T-cell (primary cell): ENCODE measurements around the gene GPC5. TPM values are rescaled to one million over a fixed set of nuclear protein-coding genes. Genes with fewer than 3 reads are reported as not detected.

ENCODE experiments used
- ATAC-seq, 4 experiments: fragments of 200-7000 bp in 3 of 4; fragments of 150-1000 bp in 1 of 4; cut with Tn5 transposase; replicated peaks in 1 of 4; 1 replicate in 3 of 4; 2 replicates in 1 of 4; pipeline ENCODE4 v1.10.0; 2021; ENCODE audit warnings: moderate library complexity in 3 of 4, mild to moderate bottlenecking in 2 of 4, moderate number of reproducible peaks in 1 of 4
- CTCF ChIA-PET, 2 donors: fragments of 300-600 bp; sonication (Branson Sonifier 250); formaldehyde crosslinking; loops; one replicate each; lab custom pipeline; 2022; ENCODE audit warnings: antibody characterized with exemption in 2 of 2; lab: Charles Lee
- POLR2A ChIA-PET, 2 donors: fragments of 300-600 bp; sonication (Branson Sonifier 250); formaldehyde crosslinking; loops; one replicate each; lab custom pipeline; 2022; ENCODE audit warnings: antibody characterized with exemption in 2 of 2; lab: Charles Lee
- DNase-seq, 35 experiments: peaks; one replicate each; pipeline versions ENCODE4 v3.0.0 to v3.0.0-alpha.2; 2013 to 2023
- H3K27ac ChIP-seq: one replicate; pipeline ENCODE4 v1.5.1; 2013; ENCODE audit warnings: low read length
- H3K27me3 ChIP-seq, 2 experiments: replicated peaks in 1 of 2; 1 replicate in 1 of 2; 2 replicates in 1 of 2; pipeline versions ENCODE4 v1.6.1 to v1.7.0; 2013; ENCODE audit warnings: low read length in 1 of 2, mixed read lengths in 1 of 2; ENCODE audit not compliant: control insufficient read depth in 2 of 2, insufficient read depth in 2 of 2; ENCODE audit errors: extremely low read depth in 1 of 2
- H3K36me3 ChIP-seq, 2 donors: 1 replicate in 1 of 2; 2 replicates in 1 of 2; pipeline versions ENCODE4 v1.6.1 to v1.7.0; 2013; ENCODE audit warnings: low read length in 1 of 2; ENCODE audit not compliant: control insufficient read depth in 2 of 2, insufficient read depth in 1 of 2; ENCODE audit errors: extremely low read depth in 1 of 2
- H3K4me1 ChIP-seq, 2 experiments: 1 replicate in 1 of 2; 2 replicates in 1 of 2; pipeline versions ENCODE4 v1.6.1 to v1.7.0; 2013; ENCODE audit warnings: low read length in 2 of 2, mixed read lengths in 1 of 2; ENCODE audit not compliant: insufficient read depth in 2 of 2, control insufficient read depth in 1 of 2; ENCODE audit errors: extremely low read depth in 1 of 2
- H3K4me3 ChIP-seq, 2 donors: 1 replicate in 1 of 2; 2 replicates in 1 of 2; pipeline versions ENCODE4 v1.5.1 to v1.7.0; 2013; ENCODE audit warnings: mild to moderate bottlenecking in 2 of 2, low read length in 1 of 2, moderate library complexity in 1 of 2; ENCODE audit not compliant: control insufficient read depth in 1 of 2; ENCODE audit errors: extremely low read depth in 1 of 2
- H3K9me3 ChIP-seq: 2 replicates; pipeline ENCODE4 v1.7.0; 2013
- H3K27ac Mint-ChIP-seq, 2 donors: one replicate each; pipeline ENCODE4 v1.8.0; 2020 to 2021; ENCODE audit warnings: mild to moderate bottlenecking in 2 of 2, mixed read lengths in 2 of 2
- H3K27me3 Mint-ChIP-seq, 2 donors: one replicate each; pipeline ENCODE4 v1.8.0; 2021 to 2022; ENCODE audit warnings: mixed read lengths in 2 of 2
- H3K36me3 Mint-ChIP-seq: one replicate; pipeline ENCODE4 v1.8.0; 2021; ENCODE audit warnings: mixed read lengths
- H3K4me1 Mint-ChIP-seq, 3 donors: one replicate each; pipeline ENCODE4 v1.8.0; 2020 to 2022; ENCODE audit warnings: mixed read lengths in 3 of 3, mild to moderate bottlenecking in 1 of 3
- H3K4me3 Mint-ChIP-seq, 3 donors: one replicate each; pipeline ENCODE4 v1.8.0; 2020 to 2022; ENCODE audit warnings: mild to moderate bottlenecking in 3 of 3, mixed read lengths in 3 of 3, moderate library complexity in 3 of 3
- H3K9me3 Mint-ChIP-seq, 3 donors: one replicate each; pipeline ENCODE4 v1.8.0; 2020 to 2022; ENCODE audit warnings: mixed read lengths in 3 of 3
- WGBS: methylation state at CpG from one replicate; pipeline ENCODE4 v1.1.5; 2013; ENCODE audit warnings: missing lambda C conversion rate; ENCODE audit not compliant: insufficient coverage; 5-methylcytosine and 5-hydroxymethylcytosine counted together
- total RNA-seq, 35 experiments: library from RNA in 6 of 35; stranded (reverse) in 6 of 35; fragments of 120-200 nt in 1 of 35; gene quantifications; one replicate each; pipeline versions ENCODE4 v1.2.1 to v1.2.4 and lab custom pipeline; 2013 to 2026

GPC5 gene
- total RNA-seq, 5 donors from 2014 or later (not counting 1 experiment from before 2014, with no cell fraction given), result 0.12 to 0.39 (median 0.26) TPM

GRCh38 chr13:91744284-91744683 lies 345.9 kb downstream of the GPC5 start:
- Mint-ChIP-seq H3K9me3 (no peaks in the 10 kb centered on the region), H3K4me3 (no peak overlapping the region), H3K27ac (no peak overlapping the region), H3K27me3 (peaks cover 0 to 5% of the 10 kb centered on the region in 2 donors), H3K36me3 (no peaks in the 10 kb centered on the region), H3K4me1 (no peaks in the 10 kb centered on the region)
- no peaks in the 10 kb centered on the region for H3K9me3 ChIP-seq
- DNase-seq (no peak), ATAC-seq (no peak)
- H3K4me3 ChIP-seq, result no peak overlapping the region
- H3K36me3 ChIP-seq, result no peaks in the 10 kb centered on the region
- no peaks in the 10 kb centered on the region for H3K4me1 ChIP-seq
- no peaks in the 10 kb centered on the region for H3K27me3 ChIP-seq
- ChIA-PET CTCF (no interaction called here), POLR2A (no interaction called here)
- H3K27ac ChIP-seq, result no peak overlapping the region

- 0% methylated on average over 1 of the region's 3 CpGs for WGBS
- no peak for DNase-seq
These were observed 347.5 kb downstream of the GPC5 start for GRCh38 chr13:91745967-91746366.

DNA sequence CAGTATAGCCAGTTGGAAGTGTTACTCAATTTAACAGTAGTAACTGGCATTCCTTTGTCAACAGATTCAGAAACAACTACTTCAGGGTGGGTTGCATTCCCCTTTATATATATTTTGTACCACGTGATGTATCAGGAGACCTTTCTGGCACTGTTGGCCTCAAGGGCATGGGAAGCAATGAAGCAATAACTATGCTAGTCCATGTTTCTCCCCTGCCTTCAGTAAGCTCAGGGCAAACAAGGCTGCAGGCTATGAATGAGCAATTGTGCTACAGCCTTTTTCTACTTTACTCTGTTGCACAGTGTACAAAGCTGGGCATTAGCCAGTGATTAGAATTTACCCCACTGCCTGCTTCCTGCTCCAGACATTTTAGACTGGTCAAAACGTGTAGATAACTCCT lies 348.8 kb downstream of the GPC5 start:
- H3K36me3 Mint-ChIP-seq, result no peaks in the 10 kb centered on the region
- peaks cover 0 to 6% (median 0%) of the 10 kb centered on the region in 3 donors for H3K9me3 Mint-ChIP-seq
- no peaks in the 10 kb centered on the region for H3K9me3 ChIP-seq
- DNase-seq, result no peak
- no peak overlapping the region for H3K4me3 ChIP-seq
- no peak overlapping the region for H3K27ac Mint-ChIP-seq
- WGBS, result no CpG with 5 or more reads among the region's 2 CpGs
- no peak for ATAC-seq
- ChIA-PET POLR2A (no interaction called here), CTCF (no interaction called here)
- H3K27ac ChIP-seq, result no peak overlapping the region
- no peaks in the 10 kb centered on the region for H3K4me1 Mint-ChIP-seq
- no peaks in the 10 kb centered on the region for H3K27me3 Mint-ChIP-seq
- no peaks in the 10 kb centered on the region for H3K27me3 ChIP-seq
- no peaks in the 10 kb centered on the region for H3K4me1 ChIP-seq
- no peaks in the 10 kb centered on the region for H3K36me3 ChIP-seq
- no peak overlapping the region for H3K4me3 Mint-ChIP-seq

More at GRCh38 chr13:91745967-91746366, 347.5 kb downstream of the GPC5 start:
- ATAC-seq, result no peak
- H3K4me3 Mint-ChIP-seq, result no peak overlapping the region
- H3K9me3 ChIP-seq, result no peaks in the 10 kb centered on the region
- H3K9me3 Mint-ChIP-seq, result peaks cover 0 to 2% (median 0%) of the 10 kb centered on the region in 3 donors
- no peak overlapping the region for H3K4me3 ChIP-seq
- no peaks in the 10 kb centered on the region for H3K4me1 ChIP-seq
- no peaks in the 10 kb centered on the region for H3K27me3 ChIP-seq
- H3K27me3 Mint-ChIP-seq, result no peaks in the 10 kb centered on the region
- no peaks in the 10 kb centered on the region for H3K36me3 Mint-ChIP-seq
- no peaks in the 10 kb centered on the region for H3K4me1 Mint-ChIP-seq
- no peaks in the 10 kb centered on the region for H3K36me3 ChIP-seq
- H3K27ac ChIP-seq, result no peak overlapping the region
- ChIA-PET POLR2A (no interaction called here), CTCF (no interaction called here)
- H3K27ac Mint-ChIP-seq, result no peak overlapping the region

DNA sequence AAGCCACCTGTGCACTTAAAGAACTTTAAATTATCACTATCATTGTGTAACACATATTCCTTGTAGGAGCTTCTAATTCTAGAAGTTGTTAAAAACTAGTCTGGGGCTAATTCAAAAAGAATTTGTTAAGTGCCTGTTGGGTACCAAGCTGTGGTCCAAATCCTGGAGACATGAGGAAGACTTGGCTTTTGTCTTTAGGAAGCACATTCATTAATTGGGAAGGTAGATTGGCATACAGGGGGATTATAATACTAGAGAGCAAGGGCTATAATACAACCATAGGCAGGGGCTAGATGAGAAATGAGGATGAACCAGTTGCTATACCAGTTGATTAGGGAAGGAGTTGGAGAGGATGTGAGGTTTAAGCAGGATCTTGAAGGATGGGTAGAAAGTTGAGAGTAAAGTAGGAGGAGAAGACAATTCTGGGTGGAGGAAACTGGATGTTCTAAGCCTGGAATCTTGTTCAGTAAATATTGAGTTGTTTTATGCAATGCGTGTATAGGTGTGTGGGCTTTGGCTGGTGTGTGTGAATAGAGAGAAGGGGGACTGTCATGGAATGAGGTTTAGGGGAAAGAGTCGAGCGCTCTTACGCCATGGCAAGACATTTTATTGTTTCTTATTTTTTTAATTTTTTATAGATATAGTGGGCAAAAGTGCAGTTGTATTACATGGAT lies 350.1 kb downstream of the GPC5 start:
- CTCF ChIA-PET, result no interaction called here

DNA sequence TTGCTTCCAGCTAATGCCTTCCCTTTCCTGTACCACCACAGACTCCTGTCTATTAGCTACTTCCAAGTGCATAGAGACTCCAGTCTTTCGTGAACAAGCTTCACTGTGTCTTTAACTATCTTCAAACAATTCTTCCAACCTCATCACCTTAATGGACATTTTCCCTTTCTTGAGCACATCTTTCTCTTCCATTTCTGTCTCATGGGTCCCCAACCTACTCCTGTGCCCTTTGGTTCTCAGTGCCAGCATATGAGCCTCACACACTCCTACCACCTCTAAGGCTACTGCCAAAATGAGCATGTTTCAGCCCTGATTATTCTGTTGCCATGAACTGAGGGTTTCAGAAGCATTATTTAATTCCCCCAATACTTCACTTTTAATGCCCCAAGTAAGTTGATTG lies 360.3 kb downstream of the GPC5 start:
- ATAC-seq, result no peak
- no peak overlapping the region for H3K27ac Mint-ChIP-seq
- no peaks in the 10 kb centered on the region for H3K27me3 Mint-ChIP-seq
- Histone ChIP-seq H3K9me3 (no peaks in the 10 kb centered on the region), H3K4me1 (no peaks in the 10 kb centered on the region), H3K27ac (no peak overlapping the region), H3K36me3 (no peaks in the 10 kb centered on the region), H3K27me3 (no peaks in the 10 kb centered on the region), H3K4me3 (no peak overlapping the region)
- POLR2A ChIA-PET, result no interaction called here
- CTCF ChIA-PET, result no interaction called here
- H3K36me3 Mint-ChIP-seq, result no peaks in the 10 kb centered on the region
- no peak overlapping the region for H3K4me3 Mint-ChIP-seq
- 58% methylated on average over 1 of the region's 1 CpG for WGBS
- no peaks in the 10 kb centered on the region for H3K4me1 Mint-ChIP-seq
- no peak for DNase-seq
- H3K9me3 Mint-ChIP-seq, result peaks cover 0 to 4% (median 2%) of the 10 kb centered on the region in 3 donors

More for the DNA sequence above, 350.1 kb downstream of the GPC5 start:
- Histone ChIP-seq H3K9me3 (no peaks in the 10 kb centered on the region), H3K27me3 (no peaks in the 10 kb centered on the region), H3K4me3 (no peak overlapping the region), H3K4me1 (no peaks in the 10 kb centered on the region), H3K36me3 (no peaks in the 10 kb centered on the region), H3K27ac (no peak overlapping the region)
- Mint-ChIP-seq H3K27me3 (no peaks in the 10 kb centered on the region), H3K4me3 (no peak overlapping the region), H3K36me3 (no peaks in the 10 kb centered on the region), H3K9me3 (peaks cover 0 to 6% (median 0%) of the 10 kb centered on the region in 3 donors), H3K4me1 (no peaks in the 10 kb centered on the region), H3K27ac (no peak overlapping the region)
- ATAC-seq, result no peak
- WGBS, result 100% methylated on average over 1 of the region's 4 CpGs
- POLR2A ChIA-PET, result no interaction called here
- no peak for DNase-seq

- Mint-ChIP-seq H3K27ac (no peak overlapping the region), H3K36me3 (no peaks in the 10 kb centered on the region), H3K27me3 (no peaks in the 10 kb centered on the region), H3K4me3 (no peak overlapping the region), H3K4me1 (no peaks in the 10 kb centered on the region), H3K9me3 (peaks cover 0 to 4% (median 2%) of the 10 kb centered on the region in 3 donors)
- no peaks in the 10 kb centered on the region for H3K27me3 ChIP-seq
- H3K9me3 ChIP-seq, result no peaks in the 10 kb centered on the region
- no peaks in the 10 kb centered on the region for H3K36me3 ChIP-seq
- ChIA-PET CTCF (no interaction called here), POLR2A (no interaction called here)
- DNase-seq (no peak), ATAC-seq (no peak)
- H3K4me1 ChIP-seq, result no peaks in the 10 kb centered on the region
- no CpG with 5 or more reads among the region's 4 CpGs for WGBS
- H3K27ac ChIP-seq, result no peak overlapping the region
- H3K4me3 ChIP-seq, result no peak overlapping the region
These were observed 364.5 kb downstream of the GPC5 start for GRCh38 chr13:91762957-91763356.
